ENCODE results near the gene PGAP3.

DNA sequence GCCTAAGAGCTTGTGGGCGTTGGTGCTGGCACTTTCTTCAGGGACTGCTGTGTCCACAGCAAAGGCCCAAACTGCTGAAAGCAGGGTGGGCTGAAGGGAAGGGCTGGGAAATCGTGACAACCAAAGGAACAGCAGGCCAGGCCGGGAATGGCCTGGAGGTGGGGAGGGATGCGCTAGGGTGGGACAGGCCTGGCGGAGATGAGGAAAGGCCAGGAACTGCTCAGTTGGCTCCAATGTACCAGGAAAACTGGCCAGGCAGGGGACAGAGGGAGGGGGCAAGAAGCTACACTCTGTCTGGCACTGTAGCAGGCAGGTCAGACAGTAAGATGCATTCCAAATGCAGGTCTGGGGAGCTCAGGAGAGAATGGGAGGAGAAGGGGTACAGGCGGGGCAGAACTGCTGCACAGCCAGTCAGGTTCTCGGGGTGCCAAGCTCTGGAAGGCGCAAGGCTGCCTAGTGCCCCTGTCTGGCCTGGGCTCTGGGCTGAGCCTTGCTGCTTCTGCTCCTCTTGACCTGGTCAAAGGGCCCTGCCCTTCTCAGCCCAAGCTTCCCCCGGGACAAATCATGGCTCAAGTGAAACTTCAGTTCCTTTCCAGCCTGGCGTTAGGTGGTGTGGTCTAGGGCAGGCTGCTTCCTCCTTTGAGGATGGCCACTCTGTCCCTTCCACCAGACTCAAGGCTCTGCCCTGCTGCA is 12.3 kb downstream of the PGAP3 start:
- TF ChIP-seq POLR2A (IDR thresholded peaks at IDR 0.05; ENCODE audit: low read depth, low read length) = no peak
- TF ChIP-seq POLR2AphosphoS5 (IDR thresholded peaks at IDR 0.05; ENCODE audit: low read depth, low read length) = no peak
